Measurements from ENCODE around the gene PDZRN3.

DNA sequence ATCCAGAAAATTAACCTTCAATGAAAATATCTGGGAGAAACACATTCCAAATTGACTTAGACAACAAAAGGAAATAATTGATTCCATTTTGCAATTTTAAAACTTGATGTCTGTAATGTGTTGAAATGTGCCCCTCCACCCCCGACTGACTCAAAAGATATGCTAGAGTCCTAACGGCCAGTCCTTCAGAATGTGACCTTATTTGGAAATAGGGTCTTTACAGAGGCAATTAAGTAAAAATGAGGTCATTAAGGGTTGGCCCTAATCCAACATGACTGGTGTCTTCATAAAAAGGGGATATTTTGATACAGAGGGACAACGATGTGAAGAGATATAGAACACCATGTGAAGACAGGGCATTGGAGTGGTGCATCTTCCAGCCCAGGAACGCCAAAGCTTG, 153.9 kb downstream of the PDZRN3 start:
- TF ChIP-seq, protein P1, sequence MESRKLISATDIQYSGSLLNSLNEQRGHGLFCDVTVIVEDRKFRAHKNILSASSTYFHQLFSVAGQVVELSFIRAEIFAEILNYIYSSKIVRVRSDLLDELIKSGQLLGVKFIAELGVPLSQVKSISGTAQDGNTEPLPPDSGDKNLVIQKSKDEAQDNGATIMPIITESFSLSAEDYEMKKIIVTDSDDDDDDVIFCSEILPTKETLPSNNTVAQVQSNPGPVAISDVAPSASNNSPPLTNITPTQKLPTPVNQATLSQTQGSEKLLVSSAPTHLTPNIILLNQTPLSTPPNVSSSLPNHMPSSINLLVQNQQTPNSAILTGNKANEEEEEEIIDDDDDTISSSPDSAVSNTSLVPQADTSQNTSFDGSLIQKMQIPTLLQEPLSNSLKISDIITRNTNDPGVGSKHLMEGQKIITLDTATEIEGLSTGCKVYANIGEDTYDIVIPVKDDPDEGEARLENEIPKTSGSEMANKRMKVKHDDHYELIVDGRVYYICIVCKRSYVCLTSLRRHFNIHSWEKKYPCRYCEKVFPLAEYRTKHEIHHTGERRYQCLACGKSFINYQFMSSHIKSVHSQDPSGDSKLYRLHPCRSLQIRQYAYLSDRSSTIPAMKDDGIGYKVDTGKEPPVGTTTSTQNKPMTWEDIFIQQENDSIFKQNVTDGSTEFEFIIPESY (IDR thresholded peaks at IDR 0.05; ENCODE audit: borderline replicate concordance, low read depth) = no peak
- TF ChIP-seq, protein P2, sequence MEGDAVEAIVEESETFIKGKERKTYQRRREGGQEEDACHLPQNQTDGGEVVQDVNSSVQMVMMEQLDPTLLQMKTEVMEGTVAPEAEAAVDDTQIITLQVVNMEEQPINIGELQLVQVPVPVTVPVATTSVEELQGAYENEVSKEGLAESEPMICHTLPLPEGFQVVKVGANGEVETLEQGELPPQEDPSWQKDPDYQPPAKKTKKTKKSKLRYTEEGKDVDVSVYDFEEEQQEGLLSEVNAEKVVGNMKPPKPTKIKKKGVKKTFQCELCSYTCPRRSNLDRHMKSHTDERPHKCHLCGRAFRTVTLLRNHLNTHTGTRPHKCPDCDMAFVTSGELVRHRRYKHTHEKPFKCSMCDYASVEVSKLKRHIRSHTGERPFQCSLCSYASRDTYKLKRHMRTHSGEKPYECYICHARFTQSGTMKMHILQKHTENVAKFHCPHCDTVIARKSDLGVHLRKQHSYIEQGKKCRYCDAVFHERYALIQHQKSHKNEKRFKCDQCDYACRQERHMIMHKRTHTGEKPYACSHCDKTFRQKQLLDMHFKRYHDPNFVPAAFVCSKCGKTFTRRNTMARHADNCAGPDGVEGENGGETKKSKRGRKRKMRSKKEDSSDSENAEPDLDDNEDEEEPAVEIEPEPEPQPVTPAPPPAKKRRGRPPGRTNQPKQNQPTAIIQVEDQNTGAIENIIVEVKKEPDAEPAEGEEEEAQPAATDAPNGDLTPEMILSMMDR (IDR thresholded peaks at IDR 0.05) = no peak
- TF ChIP-seq RAD21 (IDR thresholded peaks at IDR 0.05; ENCODE audit: low read length) (no peak), EP300 (IDR thresholded peaks at IDR 0.05; ENCODE audit: borderline replicate concordance in 1 of 2, low read depth in 1 of 2, low read length in 1 of 2) (no peak), USF1 (IDR thresholded peaks at IDR 0.05; ENCODE audit: borderline replicate concordance, low read depth) (no peak), SMC3 (IDR thresholded peaks at IDR 0.05; ENCODE audit: low read depth, low read length) (no peak), YY1 (IDR thresholded peaks at IDR 0.05; ENCODE audit: low read depth) (no peak), SIN3A (IDR thresholded peaks at IDR 0.05; ENCODE audit: borderline replicate concordance, low read depth, low read length) (no peak), PBX3 (IDR thresholded peaks at IDR 0.05) (no peak)
- TF ChIP-seq, protein P3, sequence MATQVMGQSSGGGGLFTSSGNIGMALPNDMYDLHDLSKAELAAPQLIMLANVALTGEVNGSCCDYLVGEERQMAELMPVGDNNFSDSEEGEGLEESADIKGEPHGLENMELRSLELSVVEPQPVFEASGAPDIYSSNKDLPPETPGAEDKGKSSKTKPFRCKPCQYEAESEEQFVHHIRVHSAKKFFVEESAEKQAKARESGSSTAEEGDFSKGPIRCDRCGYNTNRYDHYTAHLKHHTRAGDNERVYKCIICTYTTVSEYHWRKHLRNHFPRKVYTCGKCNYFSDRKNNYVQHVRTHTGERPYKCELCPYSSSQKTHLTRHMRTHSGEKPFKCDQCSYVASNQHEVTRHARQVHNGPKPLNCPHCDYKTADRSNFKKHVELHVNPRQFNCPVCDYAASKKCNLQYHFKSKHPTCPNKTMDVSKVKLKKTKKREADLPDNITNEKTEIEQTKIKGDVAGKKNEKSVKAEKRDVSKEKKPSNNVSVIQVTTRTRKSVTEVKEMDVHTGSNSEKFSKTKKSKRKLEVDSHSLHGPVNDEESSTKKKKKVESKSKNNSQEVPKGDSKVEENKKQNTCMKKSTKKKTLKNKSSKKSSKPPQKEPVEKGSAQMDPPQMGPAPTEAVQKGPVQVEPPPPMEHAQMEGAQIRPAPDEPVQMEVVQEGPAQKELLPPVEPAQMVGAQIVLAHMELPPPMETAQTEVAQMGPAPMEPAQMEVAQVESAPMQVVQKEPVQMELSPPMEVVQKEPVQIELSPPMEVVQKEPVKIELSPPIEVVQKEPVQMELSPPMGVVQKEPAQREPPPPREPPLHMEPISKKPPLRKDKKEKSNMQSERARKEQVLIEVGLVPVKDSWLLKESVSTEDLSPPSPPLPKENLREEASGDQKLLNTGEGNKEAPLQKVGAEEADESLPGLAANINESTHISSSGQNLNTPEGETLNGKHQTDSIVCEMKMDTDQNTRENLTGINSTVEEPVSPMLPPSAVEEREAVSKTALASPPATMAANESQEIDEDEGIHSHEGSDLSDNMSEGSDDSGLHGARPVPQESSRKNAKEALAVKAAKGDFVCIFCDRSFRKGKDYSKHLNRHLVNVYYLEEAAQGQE (IDR thresholded peaks at IDR 0.05; ENCODE audit: low read depth, low read length) = no peak
- TF ChIP-seq, protein P4, sequence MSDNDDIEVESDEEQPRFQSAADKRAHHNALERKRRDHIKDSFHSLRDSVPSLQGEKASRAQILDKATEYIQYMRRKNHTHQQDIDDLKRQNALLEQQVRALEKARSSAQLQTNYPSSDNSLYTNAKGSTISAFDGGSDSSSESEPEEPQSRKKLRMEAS (IDR thresholded peaks at IDR 0.05; ENCODE audit: low read depth) = no peak

All from SK-N-SH (cell line).